BLaER1 (cell line): ENCODE data around the gene STARD7.
"Not testable (repeated sequence)": the region's sequence is repeated elsewhere in the genome, so short reads cannot be mapped to it uniquely, and the experiment has no call there.

Experiments
- H3K27ac ChIP-seq: shearing (Covaris generic); formaldehyde crosslinking; 2 replicates; pipeline ENCODE4 v1.8.1; 2022
- H3K27me3 ChIP-seq: shearing (Covaris generic); formaldehyde crosslinking; 2 replicates; pipeline ENCODE4 v1.8.1; 2022
- H3K36me3 ChIP-seq: shearing (Covaris generic); formaldehyde crosslinking; 2 replicates; pipeline ENCODE4 v1.8.1; 2022
- H3K4me1 ChIP-seq: shearing (Covaris generic); formaldehyde crosslinking; 2 replicates; pipeline ENCODE4 v1.8.1; 2022
- H3K4me2 ChIP-seq: shearing (Covaris generic); formaldehyde crosslinking; 2 replicates; pipeline ENCODE4 v1.8.1; 2022
- H3K4me3 ChIP-seq: shearing (Covaris generic); formaldehyde crosslinking; 2 replicates; pipeline ENCODE4 v1.8.1; 2022
- H3K9ac ChIP-seq: shearing (Covaris generic); formaldehyde crosslinking; 2 replicates; pipeline ENCODE4 v1.8.1; 2022
- H3K9me3 ChIP-seq: shearing (Covaris generic); formaldehyde crosslinking; 2 replicates; pipeline ENCODE4 v1.8.1; 2022
- H4K20me1 ChIP-seq: shearing (Covaris generic); formaldehyde crosslinking; 2 replicates; pipeline ENCODE4 v1.8.1; 2022
- Cebpa-rat ChIP-seq: shearing (Covaris generic); IDR thresholded peaks from 2 replicates; pipeline ENCODE4 v1.8.1; 2022

Gene STARD7

GRCh38 chr2:96239091-96239490 is 30.5 kb upstream of the STARD7 start:
- no peak overlapping the region for H3K9ac ChIP-seq
- H3K27me3 ChIP-seq: no peaks in the 10 kb centered on the region
- no peak overlapping the region for H3K4me2 ChIP-seq
- no peaks in the 10 kb centered on the region for H3K9me3 ChIP-seq
- no peak overlapping the region for H3K4me3 ChIP-seq
- no peaks in the 10 kb centered on the region for H4K20me1 ChIP-seq
- no peak overlapping the region for H3K27ac ChIP-seq
- H3K4me1 ChIP-seq: peaks cover 40% of the 10 kb centered on the region
- peaks cover 34% of the 10 kb centered on the region for H3K36me3 ChIP-seq
- TF ChIP-seq Cebpa-rat: no peak

GRCh38 chr2:96238266-96238665 is 29.6 kb upstream of the STARD7 start:
- Histone ChIP-seq H3K4me2 (no peak overlapping the region), H3K9me3 (no peaks in the 10 kb centered on the region), H3K4me1 (peaks cover 49% of the 10 kb centered on the region), H4K20me1 (no peaks in the 10 kb centered on the region), H3K27ac (no peak overlapping the region), H3K27me3 (no peaks in the 10 kb centered on the region), H3K9ac (no peak overlapping the region), H3K4me3 (no peak overlapping the region), H3K36me3 (peaks cover 34% of the 10 kb centered on the region)
- no peak for TF ChIP-seq Cebpa-rat

- H4K20me1 ChIP-seq: no peaks in the 10 kb centered on the region
- no peak overlapping the region for H3K4me3 ChIP-seq
- peaks cover 35% of the 10 kb centered on the region for H3K4me1 ChIP-seq
- H3K27ac ChIP-seq: no peak overlapping the region
- no peak overlapping the region for H3K4me2 ChIP-seq
- TF ChIP-seq Cebpa-rat: no peak
- H3K36me3 ChIP-seq: peaks cover 34% of the 10 kb centered on the region
- H3K27me3 ChIP-seq: no peaks in the 10 kb centered on the region
- H3K9me3 ChIP-seq: no peaks in the 10 kb centered on the region
- no peak overlapping the region for H3K9ac ChIP-seq
These were observed 28.3 kb upstream of the STARD7 start for GRCh38 chr2:96236882-96237281.

DNA sequence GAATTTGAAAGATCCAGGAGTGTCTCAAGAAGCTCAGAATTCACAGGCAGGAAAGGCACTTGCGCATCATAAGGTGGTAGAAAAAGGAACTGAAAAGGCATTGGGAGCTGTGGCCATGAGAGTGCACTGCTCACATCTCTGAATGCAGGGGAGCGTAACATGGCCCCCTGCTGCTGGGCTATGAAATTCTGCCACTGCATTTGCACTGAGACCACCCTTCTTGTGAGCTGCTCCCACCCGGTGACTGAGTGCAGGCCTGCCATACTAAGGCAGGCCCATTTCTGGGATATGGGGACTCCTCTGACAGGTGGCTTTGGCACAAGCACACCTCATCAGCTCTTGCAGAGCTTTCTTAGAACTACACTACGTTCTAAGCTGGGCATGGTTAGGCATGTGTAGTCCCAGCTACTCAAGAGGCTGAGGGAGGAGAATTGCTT is 25.3 kb upstream of the STARD7 start:
- no peak for TF ChIP-seq Cebpa-rat
- Histone ChIP-seq H3K4me3 (no peak overlapping the region), H3K27ac (no peak overlapping the region), H3K36me3 (peaks cover 22% of the 10 kb centered on the region), H3K9ac (no peak overlapping the region), H3K4me1 (peaks cover 20% of the 10 kb centered on the region), H3K27me3 (no peaks in the 10 kb centered on the region), H3K9me3 (no peaks in the 10 kb centered on the region), H4K20me1 (no peaks in the 10 kb centered on the region), H3K4me2 (peak overlapping the region; percentile 50)

DNA sequence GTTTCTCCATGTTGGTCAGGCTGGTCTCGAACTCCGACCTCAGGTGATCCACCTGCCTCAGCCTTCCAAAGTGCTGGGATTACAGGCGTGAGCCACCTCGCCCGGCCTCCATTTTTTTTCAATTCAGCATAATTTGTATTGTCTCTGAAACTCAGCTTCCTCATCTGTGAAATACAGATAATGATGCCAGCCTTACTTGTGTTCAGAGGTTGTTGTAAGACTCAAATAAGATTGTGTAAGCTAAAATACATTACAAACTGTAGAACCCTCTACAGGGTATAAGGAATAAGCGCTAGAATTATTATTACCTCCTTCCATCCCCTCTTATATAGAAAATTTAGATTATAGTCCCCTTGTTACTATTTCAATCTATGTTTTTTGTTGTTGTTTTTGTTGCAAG is 24.8 kb upstream of the STARD7 start:
- H3K27me3 ChIP-seq: no peaks in the 10 kb centered on the region
- peaks cover 20% of the 10 kb centered on the region for H3K4me1 ChIP-seq
- no peaks in the 10 kb centered on the region for H3K9me3 ChIP-seq
- TF ChIP-seq Cebpa-rat: no peak
- H3K4me2 ChIP-seq: peak overlapping the region; percentile 50; the same call in 1 of the 2 replicates
- no peak overlapping the region for H3K27ac ChIP-seq
- H3K36me3 ChIP-seq: peaks cover 22% of the 10 kb centered on the region
- H4K20me1 ChIP-seq: no peaks in the 10 kb centered on the region
- H3K4me3 ChIP-seq: no peak overlapping the region
- no peak overlapping the region for H3K9ac ChIP-seq

- Histone ChIP-seq H3K9ac (no peak overlapping the region), H3K4me3 (no peak overlapping the region), H3K27ac (no peak overlapping the region), H3K36me3 (peaks cover 8% of the 10 kb centered on the region; the same call in 1 of the 2 replicates), H3K9me3 (no peaks in the 10 kb centered on the region), H4K20me1 (no peaks in the 10 kb centered on the region), H3K27me3 (no peaks in the 10 kb centered on the region), H3K4me1 (peaks cover 20% of the 10 kb centered on the region), H3K4me2 (no peak overlapping the region)
- TF ChIP-seq Cebpa-rat: no peak
These were observed 22.7 kb upstream of the STARD7 start for GRCh38 chr2:96231316-96231715.

- no peak for TF ChIP-seq Cebpa-rat
- Histone ChIP-seq H3K4me1 (peaks cover 20% of the 10 kb centered on the region), H3K36me3 (peaks cover 8% of the 10 kb centered on the region; the same call in 1 of the 2 replicates), H4K20me1 (no peaks in the 10 kb centered on the region), H3K9ac (peak overlapping the region; percentile 67), H3K27me3 (no peaks in the 10 kb centered on the region), H3K4me3 (no peak overlapping the region; the same call in 1 of the 2 replicates), H3K4me2 (peak overlapping the region; percentile 79), H3K27ac (peak overlapping the region; percentile 93), H3K9me3 (no peaks in the 10 kb centered on the region)
These were observed 16.4 kb upstream of the STARD7 start for GRCh38 chr2:96225016-96225533.

GRCh38 chr2:96221106-96221505 is 12.5 kb upstream of the STARD7 start:
- H3K4me3 ChIP-seq, H3K4me2 ChIP-seq, H3K36me3 ChIP-seq, H3K9ac ChIP-seq, H4K20me1 ChIP-seq, H3K27me3 ChIP-seq, H3K27ac ChIP-seq, H3K9me3 ChIP-seq: not testable (repeated sequence)
- H3K4me1 ChIP-seq: peaks cover 19% of the 10 kb centered on the region

DNA sequence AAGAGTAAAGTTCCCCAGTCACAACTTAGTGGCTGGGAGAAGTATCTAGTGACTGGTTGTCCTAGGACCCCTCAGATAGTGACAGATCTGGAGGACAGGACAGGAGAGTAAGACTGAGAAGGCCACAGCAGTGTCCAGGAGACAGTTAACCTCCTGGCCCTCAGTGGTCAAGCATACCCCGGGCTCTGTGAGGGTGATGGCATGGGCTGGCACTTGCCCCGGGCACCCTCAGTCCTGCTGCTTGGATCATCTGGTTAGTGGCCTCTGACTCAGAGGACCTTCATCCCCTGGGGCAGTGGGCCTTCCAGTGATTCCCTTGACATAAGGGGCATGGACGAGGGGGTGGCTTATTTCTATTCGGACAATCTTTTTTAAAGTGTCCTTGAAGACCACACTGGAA is 11.3 kb upstream of the STARD7 start:
- H3K36me3 ChIP-seq, H3K4me1 ChIP-seq, H4K20me1 ChIP-seq, H3K9me3 ChIP-seq, H3K9ac ChIP-seq, H3K27ac ChIP-seq, H3K4me3 ChIP-seq, H3K27me3 ChIP-seq, H3K4me2 ChIP-seq: not testable (repeated sequence)

DNA sequence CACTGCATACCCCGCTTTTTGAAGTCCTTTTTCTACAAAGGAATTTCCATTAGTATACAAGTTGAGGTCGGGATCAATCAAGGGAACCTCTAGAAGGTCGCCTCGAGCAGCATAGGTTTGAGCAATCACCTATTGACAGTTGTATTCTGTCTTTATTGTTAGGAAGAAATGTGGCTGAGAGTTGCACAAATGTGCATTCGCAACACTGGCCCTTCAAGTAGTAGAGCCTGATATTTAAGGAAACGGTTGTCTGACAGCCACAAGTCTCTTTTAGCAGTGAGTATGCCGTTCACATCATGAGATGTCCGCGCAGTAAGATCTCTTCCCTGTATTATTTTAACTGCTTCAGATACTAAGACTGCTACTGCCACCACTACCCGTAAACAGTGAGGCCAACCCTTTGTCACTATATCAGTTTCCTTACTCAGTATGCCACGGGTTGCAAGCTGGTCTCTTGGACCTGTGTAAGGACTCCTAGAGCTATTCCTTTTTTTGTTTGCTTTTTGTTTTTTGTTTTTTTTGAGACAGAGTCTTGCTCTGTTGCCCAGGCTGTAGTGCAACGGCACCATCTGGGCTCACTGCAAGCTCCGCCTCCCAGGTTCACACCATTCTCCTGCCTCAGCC is 10.0 kb upstream of the STARD7 start:
- Histone ChIP-seq H3K27ac (no peak overlapping the region), H3K4me3 (no peak overlapping the region), H3K27me3 (no peaks in the 10 kb centered on the region), H3K4me2 (no peak overlapping the region), H3K4me1 (no peaks in the 10 kb centered on the region), H3K9me3 (no peaks in the 10 kb centered on the region), H3K36me3 (no peaks in the 10 kb centered on the region; the same call in none of the 2 replicates), H4K20me1 (no peaks in the 10 kb centered on the region), H3K9ac (no peak overlapping the region)
- no peak for TF ChIP-seq Cebpa-rat

DNA sequence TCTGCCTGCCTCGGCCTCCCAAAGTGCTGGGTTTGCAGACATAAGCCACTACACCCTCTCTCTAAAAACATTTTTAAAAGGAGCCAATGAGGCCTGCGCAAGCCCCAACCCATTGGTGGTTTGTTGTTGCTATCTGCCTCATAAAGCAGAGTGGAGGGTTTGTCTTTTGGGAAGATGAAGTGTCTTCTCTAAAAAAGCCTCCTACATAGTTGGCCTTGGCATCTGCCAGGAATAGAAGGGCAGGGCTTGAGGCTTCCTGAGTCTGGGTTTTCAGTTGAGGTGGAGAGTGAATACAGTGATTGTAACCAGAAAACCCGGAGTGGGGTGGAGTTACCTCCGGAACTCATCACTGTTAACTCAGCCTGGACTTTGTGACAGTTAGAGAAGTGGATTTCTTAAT is 5.9 kb upstream of the STARD7 start:
- H3K4me3 ChIP-seq: no peak overlapping the region
- no peak overlapping the region for H3K4me2 ChIP-seq
- H3K9ac ChIP-seq: no peak overlapping the region
- H3K27me3 ChIP-seq: no peaks in the 10 kb centered on the region
- H4K20me1 ChIP-seq: no peaks in the 10 kb centered on the region
- H3K9me3 ChIP-seq: no peaks in the 10 kb centered on the region
- H3K36me3 ChIP-seq: peaks cover 3% of the 10 kb centered on the region; the same call in 1 of the 2 replicates
- peaks cover 19% of the 10 kb centered on the region for H3K4me1 ChIP-seq
- TF ChIP-seq Cebpa-rat: no peak
- no peak overlapping the region for H3K27ac ChIP-seq
